AG04450 (cell line): ENCODE data around the gene LMO1. TPM values are rescaled to one million over a fixed set of nuclear protein-coding genes. Genes with fewer than 3 reads are reported as not detected.

Experiments
- CTCF ChIA-PET: fragments of 300-600, 350-600 bp; formaldehyde crosslinking; extraction: SDS; loops from one replicate; lab custom pipeline; 2022; ENCODE audit warnings: antibody characterized with exemption, inconsistent platforms; lab: Charles Lee
- POLR2A ChIA-PET: fragments of 350-600 bp; formaldehyde crosslinking; extraction: SDS; loops from one replicate; lab custom pipeline; 2021; ENCODE audit warnings: antibody characterized with exemption, inconsistent platforms; lab: Yijun Ruan, JAX
- DNase-seq: peaks from one replicate; pipeline ENCODE4 v3.0.0-alpha.2; 2011; ENCODE audit warnings: low read depth, low spot score
- H3K27ac ChIP-seq: one replicate; pipeline ENCODE4 v1.5.1; 2012; ENCODE audit warnings: low read depth, low read length, control low read depth
- H3K27me3 ChIP-seq: one replicate; pipeline ENCODE4 v1.6.0; 2012; ENCODE audit warnings: low read length; ENCODE audit not compliant: control insufficient read depth, insufficient read depth
- H3K4me3 ChIP-seq: 2 replicates; pipeline ENCODE4 v1.5.1; 2011; ENCODE audit warnings: mild to moderate bottlenecking, low read depth, low read length, control low read depth
- H3K9me3 ChIP-seq: 2 replicates; pipeline ENCODE4 v1.5.1; 2012; ENCODE audit warnings: low read length; ENCODE audit not compliant: control insufficient read depth, insufficient read depth
- CTCF ChIP-seq: IDR thresholded peaks from 2 replicates; pipeline ENCODE4 v1.5.1; 2011; ENCODE audit warnings: low read depth, low read length, control low read depth, inconsistent platforms
- polyA plus RNA-seq: library from polyadenylated mRNA; depleted of rRNA; stranded (reverse); fragments of >200 nt; gene quantifications from 2 replicates; pipeline ENCODE4 v1.2.3, GENCODE V29; 2011

Gene LMO1
- polyA plus RNA-seq, 1 experiment, result not detected

DNA sequence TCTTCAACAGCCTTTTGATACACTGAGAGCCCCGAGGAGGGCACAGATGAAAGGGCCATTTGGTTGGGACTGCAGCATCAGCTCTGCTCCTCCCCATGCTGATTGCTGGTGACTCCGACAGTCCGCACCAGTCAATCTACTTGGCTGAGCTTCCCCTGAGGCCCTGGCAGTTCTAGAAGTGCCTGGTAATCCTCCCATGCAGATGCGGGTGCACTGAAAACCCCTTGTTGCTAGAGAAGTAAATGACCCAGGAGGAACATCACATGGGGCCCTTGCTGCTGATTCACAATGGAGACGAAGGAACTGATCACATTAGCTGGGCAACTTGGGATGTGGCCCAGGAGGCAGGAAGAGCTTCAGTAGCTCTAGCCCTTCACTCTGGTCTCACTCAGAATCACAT, 59.7 kb downstream of the LMO1 start:
- H3K4me3 ChIP-seq, result no peak overlapping the region
- no peak for TF ChIP-seq CTCF
- ChIA-PET CTCF (interaction anchor here (0.8 kb wide), 1 partner anchor 11 kb away, joined by 4 read pairs; no protein-coding TSS in a partner anchor), POLR2A (no interaction called here)
- H3K27me3 ChIP-seq, result peaks cover 11% of the 10 kb centered on the region
- DNase-seq, result no peak
- no peaks in the 10 kb centered on the region; the same call in 1 of the 2 replicates for H3K9me3 ChIP-seq
- no peak overlapping the region for H3K27ac ChIP-seq

- H3K4me3 ChIP-seq, result no peak overlapping the region
- ChIA-PET CTCF (interaction anchor here (1.2 to 2.7 kb wide), 2 partner anchors 10 to 60 kb away, joined by 3 to 16 read pairs; partner anchors contain the start of gene LMO1), POLR2A (no interaction called here)
- DNase-seq, result no peak
- no peaks in the 10 kb centered on the region; the same call in 1 of the 2 replicates for H3K9me3 ChIP-seq
- no peak overlapping the region for H3K27ac ChIP-seq
- peaks cover 11% of the 10 kb centered on the region for H3K27me3 ChIP-seq
- TF ChIP-seq CTCF, result no peak
Measured at GRCh38 chr11:8203414-8203715, 60.3 kb downstream of the LMO1 start.

DNA sequence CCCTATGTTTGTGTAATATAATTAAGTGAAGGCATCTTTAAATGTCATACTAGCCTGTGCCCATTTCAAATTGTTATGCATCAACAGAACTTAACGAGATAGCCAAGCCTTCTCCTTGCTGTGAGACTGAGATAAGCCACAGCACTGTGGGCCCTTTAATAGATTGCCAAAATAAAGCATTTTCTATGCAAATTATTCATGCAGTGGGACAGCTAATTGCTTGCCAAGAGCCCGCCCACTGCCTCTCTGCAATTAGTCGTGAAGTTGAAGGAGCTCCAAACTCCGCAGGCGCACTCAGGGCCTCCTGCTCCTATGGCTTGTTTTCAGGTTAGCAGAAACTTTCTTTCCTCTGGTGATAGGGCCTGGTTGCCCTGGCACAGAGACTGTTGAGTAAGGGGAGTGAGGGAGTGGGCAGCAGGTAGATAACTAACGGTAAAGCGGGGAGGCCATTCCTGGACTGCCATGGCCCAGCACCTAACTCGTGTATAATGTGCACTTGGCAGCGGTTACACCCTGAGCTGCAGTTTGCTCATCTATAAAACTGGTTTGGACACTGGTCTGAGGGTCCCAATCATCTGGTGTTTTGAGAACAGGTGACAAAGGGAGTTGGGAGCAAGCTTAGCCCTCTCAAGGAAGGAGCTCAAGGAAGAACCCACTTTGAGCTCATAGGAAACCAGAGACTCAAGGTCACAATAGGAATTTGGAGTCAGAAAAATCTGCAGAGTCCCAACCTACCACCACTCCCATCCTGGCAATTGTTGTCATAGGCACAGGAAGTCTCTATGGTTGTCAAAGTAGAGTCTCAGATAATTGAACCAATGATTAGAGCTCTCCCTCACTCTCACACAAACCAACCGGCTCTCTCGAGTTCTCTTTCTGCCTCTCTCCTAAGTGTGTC, 60.9 kb downstream of the LMO1 start:
- DNase-seq, result no peak
- H3K27me3 ChIP-seq, result peaks cover 11% of the 10 kb centered on the region

GRCh38 chr11:8201644-8202365, 61.9 kb downstream of the LMO1 start:
- peaks cover 10% of the 10 kb centered on the region for H3K27me3 ChIP-seq
- CTCF ChIA-PET, result interaction anchor here (1.5 to 2.7 kb wide), 2 partner anchors 9 to 365 kb away, joined by 4 to 16 read pairs; no protein-coding TSS in a partner anchor
- no peak for TF ChIP-seq CTCF
- H3K9me3 ChIP-seq, result no peaks in the 10 kb centered on the region; the same call in 1 of the 2 replicates
- POLR2A ChIA-PET, result no interaction called here
- H3K4me3 ChIP-seq, result no peak overlapping the region
- no peak overlapping the region for H3K27ac ChIP-seq
- DNase-seq, result no peak

More for the DNA sequence above, 60.9 kb downstream of the LMO1 start:
- Histone ChIP-seq H3K27ac (no peak overlapping the region), H3K9me3 (no peaks in the 10 kb centered on the region; the same call in 1 of the 2 replicates), H3K4me3 (no peak overlapping the region)
- POLR2A ChIA-PET, result no interaction called here
- TF ChIP-seq CTCF, result no peak
- CTCF ChIA-PET, result interaction anchor here (1.2 to 2.7 kb wide), 2 partner anchors 10 to 61 kb away, joined by 3 to 16 read pairs; partner anchors contain the start of gene LMO1
